ENCODE data around the gene FAIM2. TPM values are rescaled to one million over a fixed set of nuclear protein-coding genes. Genes with fewer than 3 reads are reported as not detected.
A peak's percentile ranks its signal among the peaks of the same experiment; 100 is the strongest.
"Not testable (repeated sequence)": the region's sequence is repeated elsewhere in the genome, so short reads cannot be mapped to it uniquely, and the experiment has no call there.

FAIM2 gene
- total RNA-seq, 2 donors from 2014 or later, result 1.2 to 2.3 TPM

GRCh38 chr12:49872381-49872780, 31.3 kb downstream of the FAIM2 start:
- no peak for DNase-seq
- ATAC-seq, result no peak
- intact Hi-C loops (cut with DNase I, micrococcal nuclease), result no loop called here

- DNase-seq; ATAC-seq; intact Hi-C loops (cut with DNase I, micrococcal nuclease): not testable (repeated sequence)
These were observed 31.9 kb downstream of the FAIM2 start for GRCh38 chr12:49871811-49872251.

- no peak for ATAC-seq
- intact Hi-C loops (cut with DNase I, micrococcal nuclease), result no loop called here
- DNase-seq, result no peak
These were observed 32.5 kb downstream of the FAIM2 start for GRCh38 chr12:49871263-49871561.

GRCh38 chr12:49870501-49871262, 33.0 kb downstream of the FAIM2 start:
- DNase-seq (no peak), ATAC-seq (no peak)
- intact Hi-C loops (cut with DNase I, micrococcal nuclease), result no loop called here

GRCh38 chr12:49869816-49870500, 33.7 kb downstream of the FAIM2 start:
- intact Hi-C loops (cut with DNase I, micrococcal nuclease), result loop anchor here in 1 of 2 donors (5.0 kb wide), 1 partner anchor 77 kb away; no protein-coding TSS in a partner anchor
- ATAC-seq, result no peak
- no peak for DNase-seq

GRCh38 chr12:49868952-49869815, 34.5 kb downstream of the FAIM2 start:
- intact Hi-C loops (cut with DNase I, micrococcal nuclease), result loop anchor here in 1 of 2 donors (5.0 kb wide), 1 partner anchor 78 kb away; no protein-coding TSS in a partner anchor
- ATAC-seq (peak; percentile 31), DNase-seq (peak; percentile 47 to 73)

- DNase-seq (no peak), ATAC-seq (no peak)
These were observed 35.3 kb downstream of the FAIM2 start for GRCh38 chr12:49868449-49868848.

GRCh38 chr12:49867570-49868341, 35.9 kb downstream of the FAIM2 start:
- intact Hi-C loops (cut with DNase I, micrococcal nuclease), result loop anchor here in 1 of 2 donors (5.0 kb wide), 1 partner anchor 80 kb away; no protein-coding TSS in a partner anchor
- ATAC-seq (peak; percentile 31), DNase-seq (no peak)

More at GRCh38 chr12:49868449-49868848, 35.3 kb downstream of the FAIM2 start:
- intact Hi-C loops (cut with DNase I, micrococcal nuclease), result loop anchor here in 1 of 2 donors (5.0 kb wide), 1 partner anchor 79 kb away; no protein-coding TSS in a partner anchor

- intact Hi-C loops (cut with DNase I, micrococcal nuclease), result loop anchor here in 1 of 2 donors (5.0 kb wide), 1 partner anchor 80 kb away; no protein-coding TSS in a partner anchor
- ATAC-seq (peak; percentile 78), DNase-seq (peak; percentile 52 to 81)
These were observed 36.7 kb downstream of the FAIM2 start for GRCh38 chr12:49866859-49867569.

- intact Hi-C loops (cut with DNase I, micrococcal nuclease), result loop anchor here in 1 of 2 donors (5.0 kb wide), 1 partner anchor 82 kb away; no protein-coding TSS in a partner anchor
- no peak for DNase-seq
- no peak for ATAC-seq
These were observed 37.9 kb downstream of the FAIM2 start for GRCh38 chr12:49865782-49866135.

- DNase-seq (no peak), ATAC-seq (no peak)
- intact Hi-C loops (cut with DNase I, micrococcal nuclease), result loop anchor here in 1 of 2 donors (5.0 kb wide), 1 partner anchor 82 kb away; no protein-coding TSS in a partner anchor
These were observed 38.5 kb downstream of the FAIM2 start for GRCh38 chr12:49865109-49865781.

GRCh38 chr12:49864798-49865090, 39.0 kb downstream of the FAIM2 start:
- intact Hi-C loops (cut with DNase I, micrococcal nuclease), result loop anchor here in 1 of 2 donors (5.0 kb wide), 1 partner anchor 83 kb away; no protein-coding TSS in a partner anchor
- DNase-seq (no peak), ATAC-seq (no peak)

GRCh38 chr12:49863946-49864797, 39.5 kb downstream of the FAIM2 start:
- intact Hi-C loops (cut with DNase I, micrococcal nuclease), result no loop called here
- ATAC-seq, result peak; percentile 39
- DNase-seq, result no peak

- intact Hi-C loops (cut with DNase I, micrococcal nuclease), result not testable (repeated sequence)
These were observed 42.8 kb downstream of the FAIM2 start for GRCh38 chr12:49860921-49861320.

GRCh38 chr12:49855890-49856289, 47.8 kb downstream of the FAIM2 start:
- ATAC-seq; intact Hi-C loops (cut with DNase I, micrococcal nuclease); DNase-seq: not testable (repeated sequence)

More at GRCh38 chr12:49860921-49861320, 42.8 kb downstream of the FAIM2 start:
- not testable (repeated sequence) for DNase-seq, ATAC-seq

- ATAC-seq, result no peak
- intact Hi-C loops (cut with DNase I, micrococcal nuclease), result no loop called here
- no peak for DNase-seq
These were observed 48.7 kb downstream of the FAIM2 start for GRCh38 chr12:49854976-49855375.

Data from left colon (tissue), 2 donors.